ENCODE results near the gene BANF2. TPM values are rescaled to one million over a fixed set of nuclear protein-coding genes. Genes with fewer than 3 reads are reported as not detected.

Gene BANF2
- total and polyA plus RNA-seq, 2 of the 13 experiments (the other 11 are each of a cell fraction or from before 2014, with no cell fraction given) = 0.35 TPM; not detected in 1

- peak; percentile 42; the same call in 1 of the 2 replicates for TF ChIP-seq HINFP (CRISPR knock-in tag; IDR thresholded peaks at IDR 0.05; ENCODE audit: low read depth)
- no peak for TF ChIP-seq NFE2L1 (CRISPR knock-in tag; IDR thresholded peaks at IDR 0.05; ENCODE audit: borderline replicate concordance)
- TF ChIP-seq ZNF550 (CRISPR knock-in tag; IDR thresholded peaks at IDR 0.05; ENCODE audit: borderline replicate concordance) = peak; percentile 61; the same call in 1 of the 2 replicates
- 0 out of 2 replicates have a peak, but pooled peaks have one; percentile 65 for TF ChIP-seq LRRFIP1 (CRISPR knock-in tag; conservative IDR thresholded peaks at IDR 0.05)
- no peak for TF ChIP-seq ZNF530 (CRISPR knock-in tag; IDR thresholded peaks at IDR 0.05; ENCODE audit: low read depth)
- TF ChIP-seq JARID2 (CRISPR knock-in tag; IDR thresholded peaks at IDR 0.05; ENCODE audit: insufficient replicate concordance) = peak; percentile 84
- peak; percentile 79; the same call in 1 of the 2 replicates for TF ChIP-seq ZBTB43 (CRISPR knock-in tag; conservative IDR thresholded peaks at IDR 0.05)
- TF ChIP-seq CAMTA2 (CRISPR knock-in tag; IDR thresholded peaks at IDR 0.05; ENCODE audit: borderline replicate concordance) = no peak; the same call in 1 of the 2 replicates
- peak; percentile 53; the same call in 1 of the 2 replicates for TF ChIP-seq RNF2 (conservative IDR thresholded peaks at IDR 0.05; ENCODE audit: low read depth)
- no peak for TF ChIP-seq TERF1 (CRISPR knock-in tag; IDR thresholded peaks at IDR 0.05)
- no peak for TF ChIP-seq ZFP62 (CRISPR knock-in tag; IDR thresholded peaks at IDR 0.05)
- no peak for TF ChIP-seq PAF1 (CRISPR knock-in tag; IDR thresholded peaks at IDR 0.05)
- 0 out of 2 replicates have a peak, but pooled peaks have one; percentile 75 for TF ChIP-seq ZNF510 (CRISPR knock-in tag; IDR thresholded peaks at IDR 0.05; ENCODE audit: low read depth)
- TF ChIP-seq ZZZ3 (CRISPR knock-in tag; IDR thresholded peaks at IDR 0.05; ENCODE audit: borderline replicate concordance) = peak; percentile 53; the same call in 1 of the 2 replicates
- peak; percentile 74; the same call in 1 of the 2 replicates for TF ChIP-seq JUND (CRISPR knock-in tag; IDR thresholded peaks at IDR 0.05)
- 0 out of 2 replicates have a peak, but pooled peaks have one; percentile 76 for TF ChIP-seq ZNF576 (CRISPR knock-in tag; IDR thresholded peaks at IDR 0.05)
- TF ChIP-seq KMT2B (CRISPR knock-in tag; IDR thresholded peaks at IDR 0.05) = peak; percentile 62
- peak; percentile 63; the same call in 1 of the 2 replicates for TF ChIP-seq SIN3B (IDR thresholded peaks at IDR 0.05; ENCODE audit: low read length)
- TF ChIP-seq RARG (CRISPR knock-in tag; IDR thresholded peaks at IDR 0.05; ENCODE audit: low read depth) = no peak
- peak; percentile 87; the same call in 1 of the 2 replicates for TF ChIP-seq ZNF766 (CRISPR knock-in tag; IDR thresholded peaks at IDR 0.05; ENCODE audit: borderline replicate concordance)
- no peak for TF ChIP-seq MBNL3 (CRISPR knock-in tag; conservative IDR thresholded peaks at IDR 0.05)
- TF ChIP-seq FOXK1 (CRISPR knock-in tag; IDR thresholded peaks at IDR 0.05; ENCODE audit: borderline replicate concordance, low read depth) = peak; percentile 70
These were observed 17.5 kb upstream of the BANF2 start, which contains the start of gene RRBP1 (continued) for GRCh38 chr20:17682103-17682888.

Data from HepG2 (cell line).